Ascending aorta (tissue), 2 donors: ENCODE measurements around the gene EXOC4. TPM values are rescaled to one million over a fixed set of nuclear protein-coding genes. Genes with fewer than 3 reads are reported as not detected.

Experiments used
- DNase-seq, 2 donors: peaks; one replicate each; pipeline ENCODE4 v3.0.0-alpha.2; 2019; ENCODE audit warnings: low spot score in 2 of 2
- H3K27ac ChIP-seq, 2 donors: fragments of 200-600 bp; sonication (generic); one replicate each; pipeline ENCODE4 v1.5.1; 2016 to 2017; ENCODE audit warnings: mild to moderate bottlenecking in 1 of 2
- H3K27me3 ChIP-seq: fragments of 200-600 bp; sonication (generic); one replicate; pipeline ENCODE4 v1.5.1; 2017
- H3K36me3 ChIP-seq, 2 donors: fragments of 200-600 bp; sonication (generic); one replicate each; pipeline ENCODE4 v1.5.1; 2016
- H3K4me1 ChIP-seq, 2 donors: fragments of 200-600 bp; sonication (generic); one replicate each; pipeline ENCODE4 v1.5.1; 2016 to 2017; ENCODE audit warnings: mild to moderate bottlenecking in 1 of 2
- H3K4me3 ChIP-seq, 2 donors: fragments of 200-600 bp; sonication (generic); one replicate each; pipeline ENCODE4 v1.5.1; 2016 to 2017; ENCODE audit warnings: mild to moderate bottlenecking in 1 of 2
- H3K9me3 ChIP-seq, 2 donors: fragments of 200-600 bp; sonication (generic); one replicate each; pipeline ENCODE4 v1.5.1; 2016
- CTCF ChIP-seq, 3 experiments: fragments of 200-600 bp in 2 of 3; fragments of 450-650 bp in 1 of 3; sonication (generic) in 2 of 3; IDR thresholded peaks; one replicate each; pipeline ENCODE4 v1.5.1; 2016 to 2019; ENCODE audit warnings: antibody characterized with exemption in 3 of 3, mild to moderate bottlenecking in 1 of 3, moderate library complexity in 1 of 3
- intact Hi-C: fragments of 100-400 bp; cut with DNase I; formaldehyde crosslinking; loops from one replicate; pipeline ENCODE4 v1.15.1; 2023
- total RNA-seq: library from RNA; depleted of rRNA; stranded (reverse); fragments of >200 nt; gene quantifications from one replicate; pipeline ENCODE4 v1.1.0, GENCODE V29; 2016

EXOC4 gene
- total RNA-seq, 1 donor from 2014 or later, result 27.1 TPM

DNA sequence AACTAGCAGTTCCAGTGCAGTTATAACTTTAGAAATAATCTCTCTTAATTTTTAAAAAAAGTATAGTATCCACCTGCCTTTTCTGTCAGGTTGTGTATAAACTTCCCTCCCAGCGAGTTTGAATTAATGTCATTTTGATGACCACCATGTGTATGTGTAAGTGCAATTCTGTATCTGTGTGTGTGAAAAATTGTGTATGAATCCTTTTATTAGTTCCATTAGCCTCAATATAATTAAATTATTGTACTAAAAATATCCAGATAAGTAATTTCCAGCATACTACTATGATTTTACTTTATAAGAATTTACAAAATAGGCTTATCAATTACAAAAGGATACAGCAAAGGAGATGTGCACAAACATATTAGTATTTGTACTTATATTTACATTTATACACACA lies 453.1 kb downstream of the EXOC4 start:
- Histone ChIP-seq H3K27ac (no peak overlapping the region), H3K4me3 (no peak overlapping the region), H3K36me3 (no peaks in the 10 kb centered on the region), H3K9me3 (no peaks in the 10 kb centered on the region), H3K27me3 (no peaks in the 10 kb centered on the region), H3K4me1 (no peaks in the 10 kb centered on the region)
- DNase-seq, result no peak
- no peak for TF ChIP-seq CTCF (IDR thresholded peaks at IDR 0.05)
- intact Hi-C loops, result no loop called here

DNA sequence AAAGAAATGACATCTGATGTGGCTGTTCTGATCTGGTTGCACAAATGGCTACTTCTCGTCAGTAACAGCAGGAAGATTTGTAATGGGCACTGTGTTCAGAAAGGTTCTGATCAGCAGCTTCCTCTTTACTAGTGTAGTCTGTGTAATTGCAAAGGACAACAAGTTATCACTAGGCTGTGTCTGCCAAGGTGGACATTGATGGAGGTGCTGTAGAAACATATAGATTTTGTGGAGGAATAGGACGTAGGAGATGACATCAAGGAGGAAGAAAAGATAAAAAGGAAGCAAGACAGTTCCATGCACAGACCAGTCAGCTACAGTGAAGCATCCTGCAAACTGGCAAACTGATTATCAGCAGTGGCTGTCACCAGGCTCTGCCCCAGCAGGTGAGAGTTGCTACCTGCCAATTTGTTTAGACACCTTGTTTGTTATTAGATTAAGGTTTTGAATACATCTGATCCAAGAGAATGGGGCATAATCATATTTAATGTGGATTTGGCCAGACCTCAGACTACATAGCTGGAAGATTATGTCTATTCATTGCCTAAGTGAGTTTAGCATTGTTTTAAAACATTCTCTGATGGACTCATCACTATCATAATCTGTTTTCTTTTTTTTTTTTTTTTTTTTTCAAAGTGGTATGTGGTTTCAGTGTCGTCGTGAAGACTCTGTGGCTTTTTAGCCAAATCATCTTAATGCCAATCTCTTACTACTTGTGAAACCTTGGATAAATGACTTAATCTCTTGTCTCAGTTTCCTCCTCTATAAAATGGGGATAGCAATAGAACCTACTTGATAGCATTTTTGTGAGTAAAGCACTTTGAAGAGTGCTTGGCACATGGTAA lies 456.4 kb downstream of the EXOC4 start:
- intact Hi-C loops, result no loop called here
- Histone ChIP-seq H3K9me3 (no peaks in the 10 kb centered on the region), H3K27ac (no peak overlapping the region), H3K4me1 (no peaks in the 10 kb centered on the region), H3K4me3 (no peak overlapping the region), H3K36me3 (no peaks in the 10 kb centered on the region), H3K27me3 (no peaks in the 10 kb centered on the region)
- TF ChIP-seq CTCF (IDR thresholded peaks at IDR 0.05), result no peak
- DNase-seq, result no peak

- Histone ChIP-seq H3K4me1 (no peaks in the 10 kb centered on the region), H3K36me3 (no peaks in the 10 kb centered on the region), H3K9me3 (no peaks in the 10 kb centered on the region), H3K27me3 (no peaks in the 10 kb centered on the region), H3K27ac (no peak overlapping the region), H3K4me3 (no peak overlapping the region)
- TF ChIP-seq CTCF (IDR thresholded peaks at IDR 0.05), result no peak
- intact Hi-C loops, result no loop called here
- no peak for DNase-seq
These were observed 459.7 kb downstream of the EXOC4 start for GRCh38 chr7:133712544-133712943.

DNA sequence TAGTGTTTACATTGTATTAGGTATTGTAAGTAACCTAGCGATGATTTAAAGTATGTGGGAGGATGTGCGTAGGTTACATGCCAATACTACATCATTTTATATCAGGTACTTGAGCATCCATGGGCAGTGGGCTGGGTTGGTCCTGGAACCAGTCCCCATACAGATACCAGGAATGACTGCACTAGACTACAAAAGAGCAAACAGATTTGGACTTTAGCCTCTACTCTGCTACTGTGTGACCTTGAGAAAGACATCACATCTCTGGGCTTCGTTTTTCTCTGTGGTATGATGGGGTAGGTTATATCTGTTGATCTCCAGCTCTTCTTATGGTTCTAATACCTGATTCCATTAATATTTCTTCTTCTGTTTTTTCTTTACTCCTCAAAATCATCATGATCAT lies 461.8 kb downstream of the EXOC4 start:
- Histone ChIP-seq H3K4me1 (no peaks in the 10 kb centered on the region), H3K27ac (no peak overlapping the region), H3K27me3 (no peaks in the 10 kb centered on the region), H3K9me3 (no peaks in the 10 kb centered on the region), H3K36me3 (no peaks in the 10 kb centered on the region), H3K4me3 (no peak overlapping the region)
- intact Hi-C loops, result no loop called here
- no peak for DNase-seq
- no peak for TF ChIP-seq CTCF (IDR thresholded peaks at IDR 0.05)

DNA sequence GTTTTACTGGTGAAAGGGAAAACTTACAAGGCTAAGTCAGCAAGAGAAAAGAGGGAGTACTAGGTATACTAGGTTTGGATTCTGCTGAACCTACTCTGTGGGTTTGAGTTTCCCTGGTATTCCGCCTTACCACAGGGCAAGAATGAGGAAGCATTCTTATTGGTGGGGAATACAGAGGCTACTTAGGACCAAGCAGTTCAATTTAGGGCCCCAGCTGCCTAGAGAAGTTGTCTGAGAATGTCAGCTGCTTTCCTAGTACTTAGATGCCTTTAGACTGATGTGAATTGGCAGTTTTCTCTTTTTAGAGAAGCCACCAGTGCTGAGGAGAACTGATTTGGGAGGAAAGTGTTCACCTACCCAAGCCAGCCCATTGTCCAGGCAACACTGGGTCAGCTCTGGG lies 465.3 kb downstream of the EXOC4 start:
- no peak for TF ChIP-seq CTCF (IDR thresholded peaks at IDR 0.05)
- H3K4me1 ChIP-seq, result no peaks in the 10 kb centered on the region
- no peak for DNase-seq
- no peak overlapping the region for H3K27ac ChIP-seq
- no peaks in the 10 kb centered on the region for H3K36me3 ChIP-seq
- intact Hi-C loops, result no loop called here
- no peaks in the 10 kb centered on the region for H3K9me3 ChIP-seq
- no peak overlapping the region for H3K4me3 ChIP-seq
- no peaks in the 10 kb centered on the region for H3K27me3 ChIP-seq
